ENCODE measurements around the gene SLC6A20.

DNA sequence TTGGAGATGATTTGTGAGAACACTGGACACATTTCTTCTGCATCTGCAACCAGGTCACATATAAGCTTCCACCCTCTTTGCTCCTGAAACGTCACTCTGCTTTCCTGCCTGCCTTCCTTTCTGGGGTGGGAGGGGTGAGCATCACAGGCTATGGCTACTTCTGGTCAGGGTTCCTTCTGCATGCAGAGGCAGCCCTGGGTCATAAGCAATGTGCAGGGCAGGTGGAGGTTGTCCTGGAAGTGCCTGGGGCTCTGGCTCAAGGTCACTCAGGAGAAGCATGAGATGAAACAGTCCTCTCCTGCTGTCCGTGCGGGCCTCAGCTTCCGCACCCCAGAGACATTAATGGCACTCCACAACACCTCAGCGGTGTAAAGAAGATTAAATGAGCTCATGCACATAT, 15.1 kb downstream of the SLC6A20 start:
- TF ChIP-seq, protein P1, sequence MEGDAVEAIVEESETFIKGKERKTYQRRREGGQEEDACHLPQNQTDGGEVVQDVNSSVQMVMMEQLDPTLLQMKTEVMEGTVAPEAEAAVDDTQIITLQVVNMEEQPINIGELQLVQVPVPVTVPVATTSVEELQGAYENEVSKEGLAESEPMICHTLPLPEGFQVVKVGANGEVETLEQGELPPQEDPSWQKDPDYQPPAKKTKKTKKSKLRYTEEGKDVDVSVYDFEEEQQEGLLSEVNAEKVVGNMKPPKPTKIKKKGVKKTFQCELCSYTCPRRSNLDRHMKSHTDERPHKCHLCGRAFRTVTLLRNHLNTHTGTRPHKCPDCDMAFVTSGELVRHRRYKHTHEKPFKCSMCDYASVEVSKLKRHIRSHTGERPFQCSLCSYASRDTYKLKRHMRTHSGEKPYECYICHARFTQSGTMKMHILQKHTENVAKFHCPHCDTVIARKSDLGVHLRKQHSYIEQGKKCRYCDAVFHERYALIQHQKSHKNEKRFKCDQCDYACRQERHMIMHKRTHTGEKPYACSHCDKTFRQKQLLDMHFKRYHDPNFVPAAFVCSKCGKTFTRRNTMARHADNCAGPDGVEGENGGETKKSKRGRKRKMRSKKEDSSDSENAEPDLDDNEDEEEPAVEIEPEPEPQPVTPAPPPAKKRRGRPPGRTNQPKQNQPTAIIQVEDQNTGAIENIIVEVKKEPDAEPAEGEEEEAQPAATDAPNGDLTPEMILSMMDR (conservative IDR thresholded peaks at IDR 0.05): no peak
- TF ChIP-seq ZFX (IDR thresholded peaks at IDR 0.05): no peak
